Karpas-422 (cell line): ENCODE measurements around the gene HAND2. TPM values are rescaled to one million over a fixed set of nuclear protein-coding genes. Genes with fewer than 3 reads are reported as not detected.

ENCODE experiments used
- DNase-seq: peaks from one replicate; pipeline ENCODE4 v3.0.0-alpha.2; 2015
- H2AFZ ChIP-seq: fragments of 200-600 bp; sonication (generic); 2 replicates; pipeline ENCODE4 v1.6.1; 2014; ENCODE audit warnings: antibody characterized with exemption, low read length, mixed read lengths
- H3K27ac ChIP-seq: fragments of 200-600 bp; sonication (generic); 2 replicates; pipeline ENCODE4 v1.5.1; 2014; ENCODE audit warnings: mild to moderate bottlenecking, low read length, moderate library complexity
- H3K27me3 ChIP-seq: fragments of 200-600 bp; sonication (generic); 2 replicates; pipeline ENCODE4 v1.6.1; 2014; ENCODE audit warnings: low read length, mixed read lengths
- H3K36me3 ChIP-seq: fragments of 200-600 bp; sonication (generic); 2 replicates; pipeline ENCODE4 v1.6.1; 2014; ENCODE audit warnings: low read length, mixed read lengths; ENCODE audit not compliant: insufficient read depth
- H3K4me1 ChIP-seq: fragments of 200-600 bp; sonication (generic); 2 replicates; pipeline ENCODE4 v1.6.1; 2014; ENCODE audit warnings: mild to moderate bottlenecking, low read length, mixed read lengths
- H3K4me2 ChIP-seq: fragments of 200-600 bp; sonication (generic); 2 replicates; pipeline ENCODE4 v1.6.1; 2014; ENCODE audit warnings: low read length, low read depth, mild to moderate bottlenecking; ENCODE audit not compliant: poor library complexity, severe bottlenecking
- H3K4me3 ChIP-seq: fragments of 200-600 bp; sonication (generic); 2 replicates; pipeline ENCODE4 v1.5.1; 2014; ENCODE audit warnings: mild to moderate bottlenecking, antibody characterized with exemption, low read length, mixed read lengths
- H3K79me2 ChIP-seq: fragments of 200-600 bp; sonication (generic); 2 replicates; pipeline ENCODE4 v1.6.1; 2014; ENCODE audit warnings: mild to moderate bottlenecking, low read length, mixed read lengths
- H3K9ac ChIP-seq: fragments of 200-600 bp; sonication (generic); 2 replicates; pipeline ENCODE4 v1.6.0; 2014; ENCODE audit warnings: low read length
- H3K9me2 ChIP-seq: fragments of 200-600 bp; sonication (generic), shearing (Covaris generic); replicated peaks from 2 replicates; pipeline ENCODE4 v1.6.0; 2014; ENCODE audit warnings: mild to moderate bottlenecking, low read length, moderate library complexity; ENCODE audit not compliant: insufficient read depth
- H3K9me3 ChIP-seq: fragments of 300-700, 200-600 bp; sonication (generic); 2 replicates; pipeline ENCODE4 v1.6.1; 2014; ENCODE audit warnings: low read length, mixed read lengths
- H4K20me1 ChIP-seq: fragments of 200-600 bp; sonication (generic); 2 replicates; pipeline ENCODE4 v1.6.1; 2014; ENCODE audit warnings: mild to moderate bottlenecking, antibody characterized with exemption, low read length, low read depth; ENCODE audit not compliant: insufficient read depth
- total RNA-seq: library from RNA; depleted of rRNA; stranded (reverse); fragments of >200 nt; shearing (Covaris generic); gene quantifications from 2 replicates; pipeline ENCODE4 v1.2.3, GENCODE V29; 2014; ENCODE audit warnings: low replicate concordance; rRNA removed

The HAND2 gene
- total RNA-seq, 1 experiment from 2014 or later = not detected

DNA sequence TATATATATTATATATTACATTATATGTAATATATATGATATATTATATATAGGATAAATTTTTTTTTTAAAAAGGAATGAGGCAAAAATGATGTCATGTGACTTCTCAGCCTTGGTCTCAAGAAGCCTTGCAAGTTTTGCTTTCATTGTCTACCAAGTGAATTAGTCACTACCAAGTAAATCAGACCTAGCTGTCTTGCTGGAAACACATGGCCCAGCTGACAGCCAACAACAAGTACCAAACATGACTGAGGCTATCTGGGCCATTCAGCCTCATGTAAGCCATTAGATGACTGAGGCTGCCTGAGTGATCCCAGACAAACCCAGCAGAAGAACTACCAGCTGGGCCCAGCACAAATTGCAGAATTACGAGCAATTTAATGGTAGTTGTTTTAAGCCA is 44.9 kb downstream of the HAND2 start:
- H3K4me3 ChIP-seq = no peak overlapping the region
- H3K9me2 ChIP-seq = no peaks in the 10 kb centered on the region
- H3K27me3 ChIP-seq = no peaks in the 10 kb centered on the region
- H4K20me1 ChIP-seq = no peaks in the 10 kb centered on the region
- no peaks in the 10 kb centered on the region for H3K9me3 ChIP-seq
- DNase-seq = no peak
- H3K9ac ChIP-seq = no peak overlapping the region
- no peaks in the 10 kb centered on the region for H3K36me3 ChIP-seq
- no peak overlapping the region for H2AFZ ChIP-seq
- no peak overlapping the region for H3K27ac ChIP-seq
- H3K79me2 ChIP-seq = no peaks in the 10 kb centered on the region
- peaks cover 4% of the 10 kb centered on the region for H3K4me1 ChIP-seq
- H3K4me2 ChIP-seq = no peak overlapping the region

DNA sequence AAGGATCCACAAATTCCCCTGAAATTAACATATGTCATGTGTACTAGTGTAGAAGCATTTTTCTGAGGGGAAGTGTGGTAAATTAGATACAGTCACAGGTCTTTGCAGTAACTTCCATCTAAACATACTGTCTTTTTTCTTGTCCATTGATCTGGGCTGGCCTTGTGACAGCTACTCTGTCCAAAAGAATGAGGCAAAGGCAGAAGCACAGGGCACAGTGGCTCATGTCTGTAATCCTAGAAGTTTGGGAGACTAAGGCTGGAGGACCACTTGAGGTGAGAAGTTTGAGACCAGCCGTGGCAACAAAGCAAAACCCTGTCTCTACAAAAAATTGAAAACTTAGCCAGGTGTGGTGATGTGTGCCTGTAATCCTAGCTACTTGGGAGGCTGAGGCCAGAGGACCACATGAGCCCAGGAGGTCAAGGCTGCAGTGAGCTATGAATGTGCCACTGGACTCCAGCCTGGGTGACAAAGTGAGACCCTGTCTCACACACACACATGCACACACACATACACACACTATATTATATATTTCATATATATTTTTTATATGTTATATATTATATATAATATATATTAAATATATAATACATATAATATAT is 47.6 kb downstream of the HAND2 start:
- Histone ChIP-seq H3K36me3 (no peaks in the 10 kb centered on the region), H3K4me3 (no peak overlapping the region), H3K9me2 (no peaks in the 10 kb centered on the region), H3K9me3 (no peaks in the 10 kb centered on the region), H3K27ac (no peak overlapping the region), H3K4me1 (peaks cover 4% of the 10 kb centered on the region), H4K20me1 (no peaks in the 10 kb centered on the region), H3K4me2 (no peak overlapping the region), H3K27me3 (no peaks in the 10 kb centered on the region), H3K79me2 (no peaks in the 10 kb centered on the region), H3K9ac (no peak overlapping the region), H2AFZ (no peak overlapping the region)
- DNase-seq = no peak

DNA sequence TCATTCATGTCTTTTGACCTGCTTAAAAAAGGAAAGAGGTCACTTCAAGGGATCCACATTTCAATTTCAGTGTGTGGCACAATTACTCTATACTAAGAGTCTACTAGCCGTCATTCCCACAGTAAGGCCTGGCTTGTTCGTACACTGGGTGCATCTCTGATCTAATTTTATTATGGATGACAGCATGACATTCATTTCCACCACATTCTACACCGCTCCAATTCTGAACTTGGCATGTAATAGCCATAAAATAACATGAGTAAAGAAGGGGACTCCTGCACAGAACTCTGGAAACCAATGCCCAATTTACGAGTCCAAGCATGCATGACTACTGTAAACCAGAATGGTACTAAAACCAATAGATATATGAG is 51.1 kb downstream of the HAND2 start:
- H3K9me3 ChIP-seq = no peaks in the 10 kb centered on the region
- H3K4me3 ChIP-seq = no peak overlapping the region

DNA sequence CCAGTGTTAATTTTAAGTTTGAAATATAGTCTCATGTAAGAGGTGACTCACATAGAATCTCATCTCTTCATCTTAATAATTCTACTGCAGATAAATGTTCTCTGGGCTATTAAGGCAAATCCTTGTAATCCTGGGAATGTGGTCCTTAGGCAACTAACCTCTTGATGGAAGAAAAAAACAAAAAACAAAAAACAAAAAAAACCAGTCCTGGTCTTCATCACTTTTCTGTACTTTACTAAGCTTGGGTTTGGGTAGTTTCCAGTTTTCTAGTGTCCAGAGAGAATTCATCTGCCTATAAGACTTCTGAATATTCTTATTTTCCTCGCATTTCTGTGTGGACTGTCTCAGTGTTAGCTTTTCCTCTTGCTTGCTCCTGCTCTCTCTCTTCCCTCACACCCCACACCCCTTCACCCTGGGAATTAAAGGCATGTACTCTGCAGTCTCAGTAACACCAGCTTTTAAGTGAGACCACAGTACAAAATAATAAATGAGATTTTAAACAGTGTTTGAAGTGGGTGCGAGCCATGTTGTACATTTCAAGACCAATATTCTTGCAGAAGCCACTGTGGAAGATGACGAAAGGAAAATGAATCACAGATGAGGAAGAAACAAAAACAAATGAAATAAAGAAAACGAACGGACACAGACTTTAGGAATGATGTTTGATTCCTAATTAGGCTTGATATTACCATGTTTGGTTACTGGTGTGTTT is 51.7 kb downstream of the HAND2 start:
- Histone ChIP-seq H3K9ac (no peak overlapping the region), H3K36me3 (no peaks in the 10 kb centered on the region), H3K4me3 (no peak overlapping the region), H3K4me1 (no peaks in the 10 kb centered on the region), H2AFZ (no peak overlapping the region), H3K27me3 (no peaks in the 10 kb centered on the region), H3K9me3 (no peaks in the 10 kb centered on the region), H3K4me2 (no peak overlapping the region), H3K9me2 (no peaks in the 10 kb centered on the region), H3K27ac (no peak overlapping the region), H3K79me2 (no peaks in the 10 kb centered on the region), H4K20me1 (no peaks in the 10 kb centered on the region)
- DNase-seq = no peak

More for the DNA sequence above, 51.1 kb downstream of the HAND2 start:
- H3K9ac ChIP-seq = no peak overlapping the region
- H3K4me1 ChIP-seq = no peaks in the 10 kb centered on the region
- DNase-seq = no peak
- no peaks in the 10 kb centered on the region for H4K20me1 ChIP-seq
- H3K27me3 ChIP-seq = no peaks in the 10 kb centered on the region
- H3K9me2 ChIP-seq = no peaks in the 10 kb centered on the region
- no peaks in the 10 kb centered on the region for H3K36me3 ChIP-seq
- H2AFZ ChIP-seq = no peak overlapping the region
- no peaks in the 10 kb centered on the region for H3K79me2 ChIP-seq
- H3K27ac ChIP-seq = no peak overlapping the region
- H3K4me2 ChIP-seq = no peak overlapping the region

DNA sequence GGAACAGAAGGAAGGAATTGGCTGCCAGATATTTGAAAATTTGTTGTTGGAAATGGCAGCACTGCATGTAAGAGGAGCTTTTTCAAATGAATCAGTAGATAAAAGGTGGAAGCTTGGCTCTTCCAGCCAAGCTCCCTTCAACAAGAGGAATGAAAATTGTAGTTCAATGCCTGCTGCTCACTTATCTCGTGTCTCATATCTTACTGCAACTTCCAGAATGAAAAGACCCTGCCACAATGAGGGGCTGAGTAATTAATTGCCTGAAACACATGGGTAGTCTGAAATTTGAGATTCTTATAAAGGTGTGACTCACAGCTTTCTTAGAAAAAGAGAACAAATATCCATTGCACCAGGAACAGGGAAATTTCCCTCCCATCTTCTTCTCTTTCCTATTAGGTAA is 53.0 kb downstream of the HAND2 start:
- no peaks in the 10 kb centered on the region for H3K4me1 ChIP-seq
- H3K36me3 ChIP-seq = no peaks in the 10 kb centered on the region
- H3K9ac ChIP-seq = no peak overlapping the region
- H3K4me3 ChIP-seq = no peak overlapping the region
- no peaks in the 10 kb centered on the region for H3K9me2 ChIP-seq
- no peak overlapping the region for H3K4me2 ChIP-seq
- H3K79me2 ChIP-seq = no peaks in the 10 kb centered on the region
- H3K9me3 ChIP-seq = no peaks in the 10 kb centered on the region
- no peak overlapping the region for H2AFZ ChIP-seq
- H3K27me3 ChIP-seq = no peaks in the 10 kb centered on the region
- H3K27ac ChIP-seq = no peak overlapping the region
- H4K20me1 ChIP-seq = no peaks in the 10 kb centered on the region
- DNase-seq = no peak

Other genes with a start within 250 kb of the HAND2 start
- 101 and 155 TPM in 2 replicates for gene HMGB2, start 195.9 kb downstream of the HAND2 start, total RNA-seq
- gene SAP30, start 159.3 kb downstream of the HAND2 start, total RNA-seq = 2.0 and 11.9 TPM in 2 replicates
- not detected in 2 replicates for gene SCRG1, start 131.1 kb downstream of the HAND2 start, total RNA-seq